GM18858 (cell line): Measurements from ENCODE around the gene MRNIP.
"Not testable (repeated sequence)": the region's sequence is repeated elsewhere in the genome, so short reads cannot be mapped to it uniquely, and the experiment has no call there.

Experiments used
- ATAC-seq: cut with Tn5 transposase; IDR thresholded peaks from one replicate; pipeline ENCODE4 v1.9.1; 2021; ENCODE audit not compliant: unreplicated experiment

MRNIP gene

DNA sequence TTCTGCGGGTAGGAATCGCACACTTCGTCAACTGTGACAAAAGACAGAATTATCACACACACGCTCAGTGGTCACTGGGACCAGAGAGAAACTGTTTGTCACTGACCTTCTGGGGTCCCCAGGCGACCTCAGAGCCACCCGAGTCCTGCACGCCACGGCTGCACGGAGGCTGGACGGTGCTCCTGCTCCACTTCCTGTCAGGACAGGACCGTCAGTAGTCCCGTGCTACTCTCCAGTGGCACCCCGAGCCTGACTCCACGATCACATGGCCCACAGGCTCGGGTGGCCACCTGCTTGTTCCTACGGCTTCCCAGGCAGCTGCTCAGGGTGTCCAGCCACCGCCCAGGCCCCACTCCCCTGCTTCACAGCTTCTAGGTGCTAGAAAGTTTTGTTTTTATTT, 17.9 kb downstream of the MRNIP start:
- ATAC-seq: no peak

DNA sequence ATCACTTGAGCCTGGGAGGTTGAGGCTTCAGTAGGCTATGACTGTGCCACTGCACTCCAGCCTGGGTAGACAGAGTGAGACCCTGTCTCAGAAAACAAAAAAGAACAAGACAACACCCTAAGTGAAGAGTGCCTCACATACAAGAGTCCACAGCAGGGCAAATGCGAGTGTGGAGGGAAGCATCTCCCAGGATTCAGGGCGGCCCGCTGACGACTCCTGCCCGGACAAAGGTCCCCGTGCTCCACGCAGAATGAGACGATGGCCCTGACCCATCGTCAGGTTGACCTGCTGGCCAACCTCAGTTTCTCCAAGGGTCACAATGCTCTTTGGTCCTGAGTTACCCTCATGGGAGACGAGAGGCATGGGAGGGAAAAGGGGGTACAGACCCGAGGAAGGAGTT, 18.3 kb downstream of the MRNIP start:
- ATAC-seq: no peak

DNA sequence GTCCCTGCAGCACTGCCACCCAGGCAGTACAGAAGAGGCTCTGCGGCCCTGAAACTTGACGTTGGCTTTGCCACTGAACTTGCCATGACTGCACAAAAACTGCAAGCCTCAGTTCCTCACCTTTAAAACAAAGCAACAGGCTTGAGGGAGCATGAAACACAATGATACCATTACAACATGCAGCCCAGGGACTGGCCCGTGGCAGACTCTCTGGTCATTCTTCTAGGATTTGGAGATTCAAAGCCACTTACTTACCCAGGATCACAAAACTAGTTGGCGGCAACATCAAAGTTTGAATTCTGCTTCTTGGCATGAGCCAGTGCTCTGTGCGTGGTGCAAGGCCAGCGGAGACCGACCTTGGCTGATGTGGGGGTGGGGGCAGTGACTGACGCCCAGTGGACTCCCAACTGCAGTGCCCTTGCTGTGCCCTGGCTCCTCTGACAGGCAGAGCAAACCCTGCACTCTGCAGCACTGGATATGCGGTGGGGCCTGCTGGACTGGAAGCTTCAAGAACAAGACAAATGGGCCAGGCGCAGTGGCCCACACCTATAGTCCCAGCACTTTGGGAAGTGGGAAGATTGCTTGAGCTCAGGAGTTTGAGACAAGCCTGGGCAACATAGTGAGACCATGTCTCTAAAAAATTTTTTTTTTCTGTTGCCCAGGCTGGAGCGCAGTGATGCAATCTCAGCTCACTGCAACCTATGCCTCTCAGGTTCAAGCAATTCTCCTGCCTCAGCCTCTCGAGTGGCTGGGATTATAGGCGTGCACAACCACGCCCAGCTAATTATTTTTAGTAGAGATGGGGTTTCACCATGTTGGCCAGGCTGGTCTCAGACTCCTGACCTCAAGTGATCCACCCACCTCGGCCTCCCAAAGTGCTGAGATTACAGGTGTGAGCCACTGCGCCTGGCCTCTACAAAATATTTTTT, 19.0 kb downstream of the MRNIP start:
- ATAC-seq: no peak

GRCh38 chr5:179837076-179838011, 21.3 kb downstream of the MRNIP start:
- no peak for ATAC-seq

DNA sequence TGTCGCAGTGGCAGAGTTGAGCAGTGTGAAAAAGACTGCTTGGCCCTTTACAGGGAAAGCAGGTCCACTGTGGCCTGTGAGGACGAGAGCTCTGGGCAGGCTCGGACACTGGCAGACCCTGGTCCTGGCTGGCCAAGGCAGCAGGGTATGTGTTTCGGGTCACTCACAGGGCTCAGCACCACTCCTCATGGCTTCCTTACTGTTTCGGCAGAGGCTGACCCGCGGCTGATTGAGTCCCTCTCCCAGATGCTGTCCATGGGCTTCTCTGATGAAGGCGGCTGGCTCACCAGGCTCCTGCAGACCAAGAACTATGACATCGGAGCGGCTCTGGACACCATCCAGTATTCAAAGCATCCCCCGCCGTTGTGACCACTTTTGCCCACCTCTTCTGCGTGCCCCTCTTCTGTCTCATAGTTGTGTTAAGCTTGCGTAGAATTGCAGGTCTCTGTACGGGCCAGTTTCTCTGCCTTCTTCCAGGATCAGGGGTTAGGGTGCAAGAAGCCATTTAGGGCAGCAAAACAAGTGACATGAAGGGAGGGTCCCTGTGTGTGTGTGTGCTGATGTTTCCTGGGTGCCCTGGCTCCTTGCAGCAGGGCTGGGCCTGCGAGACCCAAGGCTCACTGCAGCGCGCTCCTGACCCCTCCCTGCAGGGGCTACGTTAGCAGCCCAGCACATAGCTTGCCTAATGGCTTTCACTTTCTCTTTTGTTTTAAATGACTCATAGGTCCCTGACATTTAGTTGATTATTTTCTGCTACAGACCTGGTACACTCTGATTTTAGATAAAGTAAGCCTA, 22.2 kb downstream of the MRNIP start:
- ATAC-seq: no peak

GRCh38 chr5:179834871-179835270, 23.7 kb downstream of the MRNIP start:
- not testable (repeated sequence) for ATAC-seq

DNA sequence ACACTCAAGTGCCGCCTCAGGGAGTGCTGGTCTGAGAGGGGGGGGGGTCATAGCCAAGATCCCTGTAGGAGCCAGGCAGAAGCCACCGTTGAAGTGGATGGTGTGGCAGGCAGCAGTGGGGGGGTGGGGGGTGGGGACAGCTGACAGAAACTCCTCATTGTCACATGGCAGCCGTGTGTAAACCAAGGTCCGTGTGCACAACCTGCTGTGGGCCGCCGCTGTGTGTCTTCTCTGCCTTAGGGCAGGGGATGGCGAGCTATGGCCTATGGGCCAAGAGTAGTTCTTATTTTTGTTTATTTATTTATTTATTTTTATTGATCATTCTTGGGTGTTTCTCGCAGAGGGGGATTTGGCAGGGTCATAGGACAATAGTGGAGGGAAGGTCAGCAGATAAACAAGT, 24.5 kb downstream of the MRNIP start:
- no peak for ATAC-seq

- ATAC-seq: no peak
Measured at GRCh38 chr5:179833709-179834070, 24.9 kb downstream of the MRNIP start.

GRCh38 chr5:179833056-179833708, 25.4 kb downstream of the MRNIP start:
- ATAC-seq: no peak

DNA sequence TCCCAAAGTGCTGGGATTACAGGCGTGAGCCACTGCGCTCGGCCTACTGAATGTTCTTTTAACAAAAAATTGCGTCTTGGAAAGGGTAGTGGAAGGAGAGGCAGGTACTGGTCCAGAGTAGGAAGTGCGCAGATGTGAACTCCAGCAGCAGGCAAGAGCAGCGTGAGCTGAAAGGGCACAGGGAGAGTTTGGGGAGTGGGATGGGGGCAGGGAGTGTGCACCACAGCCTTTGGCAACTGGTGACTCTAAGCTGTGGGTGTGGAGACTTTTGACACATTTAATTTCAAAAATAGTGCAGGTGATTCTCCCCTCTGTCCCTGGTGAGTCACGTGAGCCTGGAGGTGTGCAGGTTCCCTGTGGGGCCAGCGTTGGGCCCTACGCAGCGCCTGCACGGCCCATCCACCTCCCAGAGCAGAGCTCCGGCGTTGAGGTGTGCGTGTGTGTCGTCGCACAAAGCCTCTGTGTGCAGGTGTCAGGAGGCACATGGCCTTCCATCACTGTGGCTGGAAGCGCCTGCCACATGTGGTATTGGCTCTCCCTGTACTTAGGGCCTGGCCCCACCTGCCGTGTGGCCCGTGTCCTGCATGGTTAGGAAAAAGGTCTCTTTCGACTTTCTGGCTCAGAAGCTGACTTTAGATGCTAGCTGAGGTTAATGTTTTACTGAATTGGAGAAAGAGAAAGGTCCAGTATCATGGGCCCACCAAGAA, 26.4 kb downstream of the MRNIP start:
- no peak for ATAC-seq

GRCh38 chr5:179830818-179831468, 27.7 kb downstream of the MRNIP start:
- ATAC-seq: no peak

GRCh38 chr5:179829732-179830435, 28.7 kb downstream of the MRNIP start:
- no peak for ATAC-seq

DNA sequence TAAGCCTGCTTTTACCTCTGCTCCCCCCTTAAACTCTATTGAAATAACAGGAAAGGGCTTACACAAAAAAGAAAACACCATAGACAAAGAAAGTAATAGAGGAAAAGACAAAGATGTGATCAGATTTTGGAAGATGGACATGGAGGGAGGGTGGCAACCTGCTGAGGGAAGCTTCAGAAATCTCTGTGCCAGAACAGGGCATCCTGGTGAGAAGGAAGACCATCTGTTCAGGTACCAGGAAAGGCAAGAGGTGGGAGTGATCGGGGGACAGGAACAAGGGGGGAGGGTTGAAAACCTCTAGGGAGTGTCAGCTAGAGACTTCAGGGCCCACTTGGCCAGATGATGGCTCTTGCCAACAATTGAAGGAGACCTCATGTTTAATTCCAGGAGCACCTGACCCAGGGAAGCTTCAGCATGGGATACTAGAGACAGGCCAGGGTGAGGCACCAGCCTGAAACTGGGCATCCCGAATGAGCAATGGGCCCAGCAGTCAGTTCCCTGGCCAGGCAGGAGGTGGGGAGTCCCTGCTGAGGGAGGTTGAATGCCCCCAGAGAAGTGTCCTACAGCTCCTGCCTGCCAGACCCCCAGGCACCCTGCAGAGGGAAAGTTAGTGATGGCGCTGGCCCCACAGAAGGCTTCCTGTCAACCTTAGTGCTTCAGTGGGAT, 29.7 kb downstream of the MRNIP start:
- no peak for ATAC-seq

DNA sequence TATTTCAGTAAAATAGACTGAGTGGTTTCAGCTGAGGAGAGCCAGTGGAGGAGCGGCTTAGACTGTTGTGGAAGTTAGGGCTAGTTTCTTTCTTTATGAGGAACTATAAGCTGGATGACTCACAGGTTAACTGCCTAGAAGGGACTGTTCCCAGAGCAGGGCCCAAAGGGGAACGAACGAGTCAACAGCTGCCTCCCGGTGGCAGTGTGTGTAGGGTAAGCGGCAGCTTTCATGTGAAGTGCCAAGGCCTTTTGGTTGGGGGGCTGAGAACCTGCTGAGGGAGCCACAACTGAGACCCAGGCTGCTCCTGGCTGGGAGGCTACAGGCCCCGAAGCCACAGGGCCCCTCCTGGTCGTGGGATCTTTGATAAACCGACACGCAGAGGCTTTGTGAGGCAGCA, 30.9 kb downstream of the MRNIP start:
- ATAC-seq: no peak

GRCh38 chr5:179825655-179826182, 32.9 kb downstream of the MRNIP start:
- ATAC-seq: no peak

DNA sequence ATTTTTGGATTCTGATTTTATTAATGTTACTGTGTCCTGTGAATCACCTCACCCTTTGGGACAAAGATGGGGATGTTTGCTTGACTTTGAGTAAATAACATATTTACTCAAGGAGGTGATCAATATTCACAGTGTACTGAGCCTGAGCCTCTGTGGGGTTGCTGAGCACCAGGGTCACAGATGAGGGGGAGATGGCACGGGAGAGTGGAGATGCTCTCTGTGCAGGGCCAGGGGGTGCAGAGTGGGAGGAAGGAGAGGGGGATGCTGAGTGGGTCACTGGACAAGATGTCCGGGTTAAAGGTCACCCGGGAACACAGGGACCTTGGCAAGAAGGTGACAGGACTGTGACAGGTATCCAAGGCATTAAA, 33.9 kb downstream of the MRNIP start:
- ATAC-seq: no peak

GRCh38 chr5:179823937-179824744, 34.5 kb downstream of the MRNIP start:
- no peak for ATAC-seq
